GM18511 (cell line): ENCODE data around the gene VPS37C.

Experiments used
- ATAC-seq: cut with Tn5 transposase; IDR thresholded peaks from one replicate; pipeline ENCODE4 v1.9.1; 2021; ENCODE audit warnings: mild to moderate bottlenecking, moderate library complexity; ENCODE audit not compliant: unreplicated experiment

The VPS37C gene

DNA sequence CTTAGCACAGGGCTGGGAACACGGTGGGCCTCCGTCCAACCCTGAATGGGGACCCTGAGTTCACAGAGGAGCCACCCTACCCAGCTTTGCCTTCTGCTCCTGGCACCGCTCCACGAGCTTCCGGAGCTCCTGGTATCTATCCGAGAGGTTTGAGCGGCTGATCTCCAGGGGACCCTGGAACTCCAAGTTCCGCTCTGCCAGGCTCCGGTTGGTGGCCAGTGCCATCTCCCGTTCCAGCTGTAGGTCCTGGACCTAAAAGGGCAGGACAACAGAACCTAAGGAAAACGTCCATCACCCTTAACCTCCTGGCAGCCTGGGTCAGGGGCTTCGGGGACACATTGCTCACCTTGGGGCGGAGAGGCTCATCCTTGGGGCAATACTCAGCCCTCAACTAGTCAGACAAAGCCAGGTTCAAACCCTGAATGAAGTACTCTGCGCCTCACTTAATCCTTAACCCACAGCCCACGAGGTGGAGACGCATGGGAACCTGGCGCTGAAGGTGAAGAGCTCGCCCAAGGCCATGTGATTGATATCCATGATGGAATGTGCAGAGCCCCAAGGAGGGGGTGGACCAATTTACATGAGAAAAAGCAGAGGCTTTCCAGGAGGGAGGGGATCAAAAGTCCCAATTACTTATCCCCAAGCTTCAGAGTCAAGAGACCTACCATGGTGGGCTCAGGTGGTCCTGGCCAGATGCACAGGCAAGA, 27.1 kb downstream of the VPS37C start:
- no peak for ATAC-seq

DNA sequence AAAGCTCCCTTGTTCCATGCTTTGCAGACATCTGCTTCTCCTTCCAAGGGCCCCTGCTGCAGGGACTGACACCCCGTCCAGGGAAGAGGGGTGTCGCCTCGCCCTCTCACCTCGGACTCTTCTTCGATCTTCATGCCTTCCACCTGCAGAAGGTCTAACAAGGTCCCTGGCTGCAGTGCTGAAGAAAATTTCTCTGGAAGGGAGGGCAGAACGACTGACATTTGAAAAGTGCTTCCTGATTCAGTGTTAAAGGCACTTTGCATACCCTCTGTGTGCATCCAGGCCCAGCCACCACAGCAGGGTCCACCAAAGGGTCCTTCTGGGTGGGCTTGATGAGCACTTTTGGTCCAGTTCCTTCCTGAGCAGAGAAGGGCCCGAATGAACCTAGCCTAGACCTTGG, 28.1 kb downstream of the VPS37C start:
- no peak for ATAC-seq

DNA sequence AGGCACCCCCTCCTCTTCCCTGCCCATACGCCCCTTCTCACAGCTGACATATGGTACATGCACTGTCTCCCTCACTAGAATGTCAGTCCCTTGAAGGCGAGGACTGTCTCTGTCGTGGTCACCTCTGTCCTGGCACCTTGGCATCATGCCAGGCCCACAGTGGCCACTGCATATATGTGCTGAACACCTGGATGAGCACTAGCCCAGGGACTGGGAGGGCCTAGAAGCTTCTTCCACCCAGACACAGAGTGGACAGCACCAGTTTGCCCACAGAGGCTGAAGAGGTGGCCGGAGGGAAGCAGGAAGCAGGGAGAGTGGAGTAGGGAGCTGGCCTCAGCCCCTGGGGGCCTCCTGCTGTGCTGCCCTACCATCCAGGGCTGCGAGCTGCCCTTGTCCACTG, 28.6 kb downstream of the VPS37C start:
- ATAC-seq = no peak

DNA sequence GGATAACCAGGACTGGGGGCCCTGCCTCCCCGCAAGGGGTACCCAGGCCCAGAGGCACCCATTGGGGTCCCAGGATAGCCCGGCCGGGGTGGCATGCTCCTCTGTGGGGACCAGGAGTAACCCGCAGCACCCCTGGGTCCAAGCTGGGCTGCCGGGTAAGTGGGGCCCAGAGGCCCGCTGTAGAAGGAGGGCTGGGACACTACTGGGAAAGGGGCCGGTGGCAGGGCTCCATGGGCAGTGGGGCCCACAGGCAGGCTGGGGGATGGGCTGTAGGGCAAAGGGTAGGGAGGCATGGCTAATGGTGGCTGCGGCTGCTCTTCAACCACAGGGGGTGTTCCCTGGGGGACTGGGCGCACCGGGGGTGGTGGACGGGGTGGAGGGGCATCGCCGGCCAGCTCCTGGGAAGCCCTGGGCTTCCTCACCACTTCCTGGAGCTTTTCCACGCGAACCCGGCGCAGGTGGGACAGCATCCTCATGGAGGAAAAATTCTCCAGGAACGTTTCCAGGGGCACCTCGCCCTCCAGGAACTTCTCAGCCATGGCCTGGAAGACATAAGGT, 29.1 kb downstream of the VPS37C start:
- ATAC-seq = no peak

DNA sequence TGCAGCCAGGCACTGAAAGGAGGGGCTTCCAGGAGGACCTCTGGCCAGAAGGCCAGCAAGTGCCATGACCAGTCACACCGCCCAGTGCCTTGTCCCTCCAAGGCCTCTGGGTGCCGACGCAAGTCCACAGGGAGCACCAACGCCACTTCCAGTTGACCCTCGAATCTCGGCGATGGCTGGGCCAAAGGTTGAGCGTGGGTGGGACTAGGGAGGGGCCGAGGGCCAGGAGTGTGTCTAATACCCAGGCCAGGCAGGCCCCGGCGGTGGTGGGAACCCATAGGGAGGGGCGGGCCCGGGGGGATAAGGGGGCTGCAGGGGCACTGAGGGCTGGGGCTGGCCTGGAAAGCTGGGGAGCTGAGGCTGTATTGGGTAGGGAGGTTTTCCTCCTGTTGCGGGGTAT, 29.6 kb downstream of the VPS37C start:
- no peak for ATAC-seq

DNA sequence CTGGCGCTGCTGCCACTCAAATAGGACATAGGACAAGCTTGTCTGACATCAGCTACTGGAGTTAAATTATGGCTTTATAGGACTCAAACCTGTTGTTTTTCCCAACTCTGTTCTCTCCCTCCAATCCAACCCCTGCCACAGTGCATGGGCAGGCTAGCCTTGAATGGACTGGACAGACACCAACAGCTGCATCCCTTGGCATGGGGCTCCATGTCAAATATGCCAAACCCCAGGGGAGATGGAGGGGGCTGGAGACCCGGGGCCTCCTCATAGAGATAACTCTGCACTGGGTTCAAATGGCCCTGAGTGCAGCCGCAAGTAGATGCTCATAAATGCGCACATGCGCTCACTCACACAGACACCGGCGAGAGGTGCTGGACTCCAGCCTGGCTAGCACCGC, 30.0 kb downstream of the VPS37C start:
- ATAC-seq = no peak

DNA sequence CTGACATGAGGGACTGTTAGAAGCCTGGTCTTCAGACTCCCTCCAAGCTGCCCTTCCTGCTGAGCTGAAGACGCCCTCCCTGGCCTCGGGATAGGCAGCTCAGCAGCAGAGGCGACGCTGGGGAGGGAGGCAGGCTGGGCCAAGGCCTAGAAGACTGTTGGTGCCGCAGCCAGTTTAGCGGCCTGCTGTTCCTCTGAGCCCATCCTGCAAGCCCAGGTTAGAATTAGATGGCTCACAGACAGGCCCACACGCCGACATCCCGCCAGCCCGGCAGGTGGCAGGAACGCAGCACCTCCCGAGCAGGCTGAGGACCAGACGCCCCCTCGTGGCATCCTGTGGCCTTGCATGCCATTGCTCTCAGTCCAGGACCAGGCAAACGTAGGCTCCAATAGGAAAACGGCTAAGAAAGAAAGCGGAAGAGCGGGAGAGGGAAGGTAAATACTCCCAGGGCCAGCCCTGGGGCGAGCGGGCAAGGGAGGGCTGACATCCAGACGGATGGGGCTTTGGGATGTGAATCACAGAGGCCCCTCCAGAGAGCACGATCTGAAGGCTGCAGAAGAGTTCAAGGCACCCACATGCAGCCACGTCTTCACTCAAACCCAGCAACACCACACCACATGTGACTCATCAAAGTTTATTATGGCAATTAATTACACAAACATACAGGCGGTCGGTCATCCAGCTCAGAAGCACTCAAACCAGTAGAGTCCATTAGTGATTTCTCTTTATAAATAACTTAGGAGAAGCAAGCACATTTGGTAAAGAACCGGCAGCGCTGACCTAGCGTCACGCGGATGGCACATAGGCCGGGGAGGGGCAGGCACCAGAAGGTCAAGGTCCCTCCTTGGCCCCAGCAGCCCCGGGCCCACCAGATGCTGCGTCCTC, 31.3 kb downstream of the VPS37C start:
- ATAC-seq = peak; percentile 84

DNA sequence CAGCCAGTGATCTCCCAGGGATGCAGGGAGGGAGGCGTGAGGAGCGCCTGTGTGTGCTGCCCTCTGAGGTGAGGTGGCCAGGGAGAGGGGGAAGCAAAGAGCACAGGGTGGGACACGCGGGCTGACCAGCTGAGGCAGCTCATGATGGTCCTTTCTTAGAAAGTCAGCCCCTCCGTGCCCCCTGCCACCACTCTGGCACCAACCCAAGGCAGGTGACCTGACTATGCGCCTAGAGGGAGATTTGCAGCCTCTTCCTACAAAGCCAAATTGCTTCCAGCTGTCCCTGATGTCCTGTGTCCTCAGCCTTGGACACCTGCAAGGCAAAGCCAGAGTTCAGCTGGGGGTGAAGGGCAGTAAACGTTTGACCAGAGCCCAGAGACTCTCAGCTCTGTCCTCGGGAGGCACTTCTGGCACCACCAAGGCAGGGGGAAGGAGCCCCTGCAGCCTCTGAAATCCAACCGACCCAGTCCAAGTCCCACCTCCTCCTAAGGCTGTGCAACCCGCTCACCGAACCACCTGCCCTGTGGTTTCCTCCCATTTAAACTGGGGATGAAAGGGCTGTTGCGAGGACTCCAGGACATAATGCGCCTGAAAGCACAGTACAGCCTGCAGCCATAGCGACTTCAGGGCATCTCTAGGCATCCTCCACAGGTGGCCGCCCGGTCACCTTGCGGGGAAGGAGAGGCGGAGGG, 32.1 kb downstream of the VPS37C start:
- no peak for ATAC-seq

DNA sequence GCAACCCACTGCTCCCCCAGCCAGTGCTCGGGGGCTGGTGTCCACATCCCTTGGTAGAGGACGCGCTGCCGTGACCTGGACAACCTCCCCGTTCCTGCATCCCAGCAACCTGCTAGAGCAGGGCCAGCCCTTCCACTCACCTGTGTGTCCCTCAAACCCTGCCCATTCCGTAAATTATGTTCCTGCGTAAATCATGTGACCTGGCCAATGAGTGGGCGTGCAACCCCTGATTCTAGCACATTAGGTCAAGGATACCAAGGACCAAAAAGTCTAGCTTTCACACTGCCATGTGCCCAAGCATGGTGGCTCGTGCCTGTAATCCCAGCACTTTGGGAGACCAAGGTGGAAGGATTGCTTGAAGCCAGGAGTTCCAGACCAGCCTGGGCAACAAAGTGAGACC, 33.2 kb downstream of the VPS37C start:
- ATAC-seq = no peak

DNA sequence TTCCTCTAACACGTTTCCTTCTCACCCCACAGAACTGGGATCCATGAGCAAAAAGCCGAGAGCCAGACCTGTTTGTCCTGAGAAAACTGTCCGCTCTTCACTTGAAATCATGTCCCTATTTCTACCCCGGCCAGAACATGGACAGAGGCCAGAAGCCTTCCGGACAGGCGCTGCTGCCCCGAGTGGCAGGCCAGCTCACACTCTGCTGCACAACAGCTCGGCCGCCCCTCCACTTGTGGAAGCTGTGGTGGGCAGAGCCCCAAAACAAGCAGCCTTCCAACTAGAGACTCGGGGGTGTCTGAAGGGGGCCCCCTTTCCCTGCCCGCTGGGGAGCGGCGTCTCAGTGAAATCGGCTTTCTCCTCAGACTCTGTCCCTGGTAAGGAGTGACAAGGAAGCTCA, 35.0 kb downstream of the VPS37C start:
- no peak for ATAC-seq

DNA sequence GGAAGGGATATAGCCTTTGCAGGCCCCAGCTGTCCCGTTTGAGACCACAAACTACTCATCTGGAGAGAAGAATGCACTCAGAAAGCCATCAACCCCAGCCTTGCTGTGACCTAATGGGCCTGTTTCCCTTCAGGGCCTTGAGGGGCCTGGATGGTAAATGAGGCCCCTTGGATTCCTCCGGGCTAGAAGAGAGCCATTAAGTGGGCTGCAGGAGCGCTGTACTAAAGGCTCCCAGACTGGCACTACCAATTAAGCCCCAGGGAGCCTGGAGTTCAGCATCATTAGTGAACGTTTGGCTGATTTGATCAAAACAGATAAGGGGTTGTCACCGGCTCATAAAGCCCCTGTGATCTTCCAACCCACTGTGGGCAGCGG, 35.9 kb downstream of the VPS37C start:
- ATAC-seq = no peak

DNA sequence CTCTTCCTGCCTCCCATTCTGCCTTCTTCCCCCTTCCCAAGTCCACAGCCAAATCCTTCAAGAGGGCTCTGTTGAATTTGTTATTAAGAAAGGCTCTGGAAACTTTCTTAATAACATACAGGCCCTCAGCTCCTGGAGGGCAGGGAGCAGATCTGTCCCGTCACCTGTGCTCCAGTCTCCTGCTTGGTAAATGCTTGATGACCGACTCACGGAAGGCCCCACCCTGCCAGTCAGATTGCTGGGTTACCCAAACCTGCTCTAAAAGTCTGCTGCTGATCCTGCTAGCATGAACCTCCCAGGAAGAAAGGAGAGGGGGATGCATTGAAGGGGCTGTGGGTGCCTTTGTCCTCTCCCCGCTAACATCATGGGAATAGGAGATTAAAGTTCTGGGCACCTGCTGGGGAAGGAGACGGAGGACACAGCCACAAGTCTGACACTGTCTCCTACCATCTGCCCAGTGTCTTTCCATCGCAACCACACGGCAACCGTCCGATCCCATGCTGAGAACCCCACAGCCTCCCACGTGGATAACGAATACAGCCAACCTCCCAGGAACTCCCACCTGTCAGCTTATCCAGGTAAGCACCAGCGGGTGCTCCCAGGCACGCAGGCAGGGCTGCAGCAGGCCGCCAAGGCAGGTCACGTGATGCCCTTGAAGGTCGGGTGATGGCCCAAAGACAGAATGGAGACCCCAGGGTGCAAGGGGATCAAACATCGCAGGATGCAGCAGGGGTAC, 36.5 kb downstream of the VPS37C start:
- ATAC-seq = no peak

DNA sequence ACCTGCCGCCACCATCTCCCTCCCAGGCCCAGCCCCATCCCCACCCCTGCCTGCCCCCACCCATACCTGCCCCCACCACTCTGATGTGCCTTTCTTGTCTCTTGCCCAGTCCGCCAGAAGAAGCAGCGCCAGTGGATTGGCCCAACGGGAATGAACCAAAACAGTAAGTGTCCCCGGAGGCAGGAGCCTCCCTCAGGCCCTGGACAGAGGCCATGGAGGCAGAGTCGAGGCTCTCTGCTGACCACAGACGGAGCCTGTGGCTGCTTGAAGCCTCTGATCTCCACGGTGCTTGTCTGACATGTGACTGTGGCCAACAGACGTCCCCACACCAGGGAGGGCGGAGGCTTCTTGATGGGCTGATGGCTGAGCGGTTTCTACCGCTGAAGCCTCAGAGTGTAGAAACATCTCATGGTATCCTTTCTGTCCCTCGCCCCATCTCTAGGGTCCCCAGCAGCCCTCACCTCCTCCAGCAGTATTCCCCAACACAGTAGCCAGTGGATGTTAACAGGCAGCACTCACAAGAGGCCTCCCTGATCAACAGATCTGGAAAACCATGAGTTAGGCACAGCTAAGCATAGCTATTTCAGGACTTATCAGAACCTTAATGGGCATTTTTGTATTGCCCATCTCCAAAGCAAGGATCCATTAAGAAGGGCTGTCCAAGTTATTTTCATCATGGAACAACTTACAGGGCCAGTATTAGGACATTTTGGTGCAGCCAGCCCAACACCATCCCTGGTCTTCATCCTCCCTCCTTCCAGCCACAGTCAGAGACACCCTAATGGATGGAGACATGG, 37.3 kb downstream of the VPS37C start:
- ATAC-seq = no peak

DNA sequence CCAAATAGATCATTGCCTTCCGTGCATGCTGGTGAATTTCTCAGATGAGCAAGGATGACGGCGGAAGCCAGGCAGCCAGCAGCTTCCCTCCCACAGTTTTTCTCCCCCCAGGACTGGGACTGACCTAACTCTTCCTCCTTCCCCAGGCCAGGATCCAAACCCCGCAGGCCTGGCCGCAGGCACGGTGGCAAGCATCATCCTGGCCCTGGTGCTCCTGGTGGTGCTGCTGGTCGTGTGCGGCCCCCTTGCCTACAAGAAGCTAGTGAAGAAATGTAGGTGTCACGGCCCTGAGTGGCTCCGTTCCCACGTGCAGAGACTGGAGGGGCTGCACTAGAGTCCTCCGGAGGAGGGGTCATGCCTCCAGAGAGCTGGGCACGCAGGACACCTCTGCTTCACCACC, 38.5 kb downstream of the VPS37C start:
- ATAC-seq = no peak

DNA sequence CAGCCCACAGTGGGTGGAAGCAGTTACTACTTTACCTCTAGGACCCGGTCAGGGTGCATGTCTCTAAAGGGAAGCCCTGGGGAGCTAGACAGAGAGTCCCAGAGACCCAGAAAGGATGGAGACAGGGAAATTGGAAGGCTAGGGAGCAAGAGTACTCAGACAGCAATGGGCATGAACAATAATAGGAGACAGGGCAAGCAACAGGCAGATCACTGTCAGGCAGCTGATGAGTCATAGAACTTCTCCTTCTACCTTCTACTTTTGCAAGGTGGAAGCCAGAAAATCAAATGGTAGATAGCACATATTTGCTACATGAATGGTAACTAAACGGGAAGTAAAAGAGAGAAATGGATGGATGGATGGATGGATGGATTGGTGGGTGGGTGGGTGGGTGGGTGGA, 39.3 kb downstream of the VPS37C start:
- ATAC-seq = no peak

DNA sequence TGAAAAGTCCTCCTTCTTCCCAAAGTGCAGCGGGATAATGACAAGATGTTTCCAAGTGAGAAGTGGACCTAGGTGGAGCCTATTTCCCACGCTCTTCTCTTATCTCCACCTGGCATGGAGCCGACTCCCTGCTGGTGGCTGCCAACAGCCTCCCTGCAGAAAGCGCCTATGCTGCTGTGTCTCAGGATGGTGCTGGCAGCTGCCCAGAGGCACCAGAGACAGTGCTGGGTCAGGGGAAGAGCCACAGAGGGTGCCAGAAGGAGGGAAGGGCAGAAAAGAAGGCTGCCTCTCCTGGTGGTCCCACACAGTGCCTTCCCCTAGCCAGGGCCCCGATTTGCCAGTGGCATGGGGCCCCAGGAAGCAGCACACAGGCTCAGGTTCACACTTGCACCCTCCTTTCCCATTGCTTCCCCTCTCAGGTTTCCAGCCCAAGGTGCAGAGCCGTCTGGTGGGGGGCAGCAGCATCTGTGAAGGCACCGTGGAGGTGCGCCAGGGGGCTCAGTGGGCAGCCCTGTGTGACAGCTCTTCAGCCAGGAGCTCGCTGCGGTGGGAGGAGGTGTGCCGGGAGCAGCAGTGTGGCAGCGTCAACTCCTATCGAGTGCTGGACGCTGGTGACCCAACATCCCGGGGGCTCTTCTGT, 39.9 kb downstream of the VPS37C start:
- ATAC-seq = no peak

DNA sequence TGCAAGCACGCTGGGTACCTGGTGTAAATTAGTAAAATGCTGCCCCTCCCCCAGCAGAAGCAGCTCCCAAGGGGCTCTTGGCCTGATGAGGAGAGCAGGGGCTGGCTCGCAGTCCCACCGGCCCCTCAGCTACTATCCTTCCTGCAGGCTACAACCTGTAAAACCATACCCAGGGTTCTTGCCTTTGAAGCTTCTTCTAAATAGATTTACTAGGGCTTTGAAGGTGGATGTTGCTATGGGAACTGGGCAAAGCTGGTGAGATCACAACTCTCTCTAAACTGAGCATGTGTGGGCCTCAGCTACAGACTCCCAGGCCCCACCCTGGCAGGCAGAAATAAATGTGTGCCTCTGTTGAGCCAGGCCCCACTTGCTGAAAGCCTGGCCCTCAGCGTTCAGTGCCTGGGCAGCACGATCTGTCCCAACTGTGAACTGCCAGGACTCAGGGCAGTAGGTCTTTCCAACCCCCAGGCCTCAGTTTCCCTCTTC, 40.5 kb downstream of the VPS37C start:
- no peak for ATAC-seq

DNA sequence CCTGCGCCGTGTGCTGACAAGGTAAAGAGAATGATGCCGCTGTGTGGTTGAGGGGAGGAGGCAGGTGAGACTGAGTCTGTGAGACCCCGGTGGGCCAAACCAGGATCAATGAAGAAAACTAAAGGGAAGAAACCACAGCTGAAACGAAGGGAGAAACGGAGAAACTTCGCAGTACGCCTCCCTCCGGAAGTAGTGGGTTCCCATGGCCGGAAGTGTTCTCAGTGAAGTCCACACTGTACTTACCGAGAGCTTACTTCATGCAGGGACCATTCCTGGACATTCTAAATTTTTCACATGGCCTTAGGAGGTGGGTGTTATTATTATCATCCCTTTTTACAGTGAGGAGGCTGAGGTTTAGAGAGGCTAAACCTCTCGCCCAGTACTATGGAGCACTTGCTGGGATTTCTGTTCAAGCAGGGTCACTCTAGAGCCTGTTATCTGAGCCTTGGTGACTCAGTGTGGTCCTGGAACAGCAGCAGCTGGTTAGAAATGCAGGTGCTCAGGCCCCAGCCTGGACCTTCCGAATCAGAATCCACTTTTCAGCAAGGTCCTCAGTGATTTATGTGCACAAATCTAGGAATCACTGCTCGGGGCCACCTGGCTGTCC, 41.0 kb downstream of the VPS37C start:
- no peak for ATAC-seq

DNA sequence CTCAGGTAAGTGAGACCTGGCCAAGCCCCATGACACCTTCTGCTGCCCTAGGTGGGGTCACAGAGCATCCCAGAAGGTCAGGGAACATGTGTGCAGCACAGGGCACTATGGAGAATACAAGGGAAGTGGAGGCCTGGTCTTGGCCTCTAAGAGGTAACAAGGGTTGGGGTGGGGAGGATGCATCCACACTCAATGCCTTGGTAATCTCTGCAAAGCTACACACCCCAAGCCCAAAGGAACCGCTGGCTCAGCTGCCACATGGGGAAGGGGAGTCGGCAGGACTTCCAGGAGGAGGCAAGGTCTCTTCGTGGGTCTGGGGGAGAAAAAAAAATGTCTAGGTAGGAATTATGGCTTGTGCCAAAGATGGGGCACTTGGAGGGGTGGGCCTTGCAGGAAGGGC, 41.7 kb downstream of the VPS37C start:
- ATAC-seq = no peak
